Measurements from ENCODE around the gene GPR33. TPM values are rescaled to one million over a fixed set of nuclear protein-coding genes. Genes with fewer than 3 reads are reported as not detected.
A peak's percentile ranks its signal among the peaks of the same experiment; 100 is the strongest.
"Not testable (repeated sequence)": the region's sequence is repeated elsewhere in the genome, so short reads cannot be mapped to it uniquely, and the experiment has no call there.

GPR33 gene
- total RNA-seq, 1 donor from 2014 or later: not detected

DNA sequence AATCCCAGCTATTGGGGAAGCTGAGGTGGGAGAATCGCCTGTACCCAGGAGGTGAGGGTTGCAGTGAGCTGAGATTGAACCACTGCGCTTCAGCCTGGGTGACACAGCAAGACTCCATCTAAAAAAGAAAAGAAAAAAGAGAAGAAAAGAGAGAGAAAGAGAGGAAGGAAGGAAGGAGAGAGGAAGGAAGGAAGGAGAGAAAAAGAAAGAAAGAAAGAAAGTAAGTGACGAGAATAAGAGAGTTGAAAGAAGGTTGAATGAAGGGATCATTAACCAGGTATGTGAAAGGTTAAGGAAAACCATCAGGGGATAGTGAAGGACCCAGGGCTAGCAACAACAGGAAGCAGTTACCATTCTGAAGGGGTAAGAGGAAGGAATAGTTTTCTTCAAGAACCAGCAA is 26.3 kb downstream of the GPR33 start:
- DNase-seq: no peak

DNA sequence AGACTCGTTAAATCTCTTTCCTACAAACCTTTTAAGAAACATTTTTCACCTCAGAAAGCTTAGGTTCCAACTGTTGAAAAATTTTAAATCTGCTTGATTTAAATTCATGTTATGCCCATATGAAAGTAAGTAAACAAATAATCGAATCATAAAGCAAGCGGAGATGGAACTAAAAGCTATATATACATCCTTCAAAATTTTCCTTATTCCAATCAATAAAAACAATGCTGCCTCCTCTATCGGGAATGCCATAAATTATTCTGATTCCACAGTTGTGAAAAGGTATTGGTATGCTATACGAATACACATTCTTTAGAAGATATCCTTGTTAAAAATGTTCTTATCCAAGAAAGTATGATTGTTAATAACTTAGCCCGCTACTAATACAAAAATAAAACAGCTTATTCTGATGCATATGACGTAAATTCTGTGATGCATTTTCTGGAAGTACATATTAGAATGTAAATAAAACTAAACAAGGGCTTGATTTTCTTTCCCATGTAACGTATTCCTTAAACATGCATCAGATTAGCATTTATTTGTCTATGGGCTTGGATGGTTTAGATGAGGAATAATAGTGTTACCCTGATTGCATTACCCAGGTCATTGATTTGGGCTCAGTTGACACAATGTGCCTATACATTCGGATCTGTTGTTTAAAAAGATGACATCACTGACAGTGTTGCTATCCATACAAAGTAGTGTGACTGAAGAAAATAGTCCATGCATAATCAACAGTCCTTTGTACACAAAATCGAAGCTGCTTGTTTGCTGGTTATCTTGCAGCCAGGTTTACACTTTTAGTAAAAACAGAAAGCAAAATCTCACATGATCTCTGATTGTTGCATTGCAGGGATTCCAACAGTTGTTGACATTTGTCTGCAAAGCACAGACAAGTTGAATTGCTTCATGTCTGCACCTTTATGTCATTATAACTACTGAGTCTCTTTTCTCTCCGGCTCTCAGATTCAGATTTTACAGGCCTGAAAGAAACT is 29.9 kb downstream of the GPR33 start:
- no peak for DNase-seq

DNA sequence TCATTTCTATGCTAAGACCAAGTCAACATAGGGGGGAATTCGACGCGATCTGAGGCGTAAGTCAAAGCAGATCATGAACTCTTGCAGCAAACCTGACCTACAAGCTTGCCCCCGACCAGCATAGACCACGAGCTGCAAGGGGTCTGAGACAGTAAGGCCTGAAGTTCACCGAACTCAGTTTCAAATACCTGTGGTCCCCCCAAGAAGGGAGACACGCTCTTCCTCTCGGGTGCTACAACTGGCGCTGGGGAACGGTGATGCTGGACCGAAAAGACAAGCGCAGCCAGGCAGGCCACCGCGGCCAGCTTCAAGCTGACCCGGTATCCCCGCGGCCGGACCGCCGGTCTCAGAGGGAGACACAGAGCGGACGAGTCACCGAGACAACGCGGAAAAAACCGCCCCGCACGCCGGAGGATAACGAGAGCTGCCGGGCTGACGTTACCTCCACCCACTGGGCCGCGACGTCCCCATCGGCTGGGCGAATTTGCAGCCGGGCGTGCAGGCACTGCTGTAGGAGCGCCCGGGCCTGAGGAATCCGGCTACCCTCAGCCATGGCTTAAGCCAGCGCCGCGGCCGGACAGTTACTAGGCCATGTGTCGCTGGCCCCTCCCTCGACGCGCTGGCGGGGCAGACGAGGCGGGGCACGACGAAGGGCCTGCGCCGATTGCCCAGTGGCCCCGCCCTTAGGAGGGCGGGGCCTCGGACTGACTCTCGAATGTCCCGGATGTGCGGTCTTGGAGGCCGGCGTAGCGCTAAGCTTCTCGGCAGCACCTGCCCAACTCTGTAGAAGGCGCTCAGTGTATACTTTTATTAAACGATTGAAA is 30.8 kb downstream of the GPR33 start, which contains the start of gene DTD2:
Gene DTD2 (minus strand): TSS at position 666 of the 824 bp plus-strand sequence. CDS start 113 bp downstream, at position 553.
- DNase-seq: peak; percentile 92

- DNase-seq: peak; percentile 23
Observed at GRCh38 chr14:31449971-31450610, 37.7 kb downstream of the GPR33 start.

DNA sequence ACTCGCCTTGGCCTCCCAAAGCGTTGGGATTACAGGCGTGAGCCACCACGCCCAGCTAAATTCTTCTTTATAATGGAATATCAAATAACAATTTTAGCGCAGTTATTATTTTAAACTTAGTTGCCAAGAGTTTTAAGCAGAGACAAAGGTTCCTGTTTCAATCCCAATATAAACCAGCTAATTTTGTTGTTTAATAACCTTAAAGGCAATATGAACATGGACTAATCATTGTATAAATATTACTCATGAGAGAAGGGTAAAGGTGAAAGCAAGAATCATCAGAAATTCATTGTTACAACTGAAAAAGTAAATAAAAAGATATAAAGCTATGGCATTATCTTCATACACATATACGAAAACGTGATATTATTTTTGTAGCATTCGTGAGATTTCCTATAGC is 38.7 kb downstream of the GPR33 start:
- no peak for DNase-seq

DNA sequence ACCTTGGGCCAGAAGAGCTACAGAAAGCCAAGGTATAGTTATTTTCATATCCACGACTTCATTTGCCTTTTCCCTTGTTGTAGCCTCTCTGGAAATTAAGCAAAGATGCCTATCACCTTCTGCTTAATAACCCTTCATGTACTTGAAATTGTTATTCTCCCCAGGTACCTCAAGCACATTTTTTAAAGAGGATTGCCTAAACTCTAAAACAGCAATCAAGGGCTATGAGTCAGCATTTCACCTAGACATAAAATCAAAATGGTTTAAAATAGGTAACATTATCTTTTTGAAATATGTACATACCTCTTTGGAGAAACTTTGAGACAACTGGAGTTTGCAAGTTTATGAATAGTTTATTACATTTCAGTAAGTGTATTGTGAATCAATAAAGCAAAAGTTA is 42.1 kb downstream of the GPR33 start:
- no peak for DNase-seq

DNA sequence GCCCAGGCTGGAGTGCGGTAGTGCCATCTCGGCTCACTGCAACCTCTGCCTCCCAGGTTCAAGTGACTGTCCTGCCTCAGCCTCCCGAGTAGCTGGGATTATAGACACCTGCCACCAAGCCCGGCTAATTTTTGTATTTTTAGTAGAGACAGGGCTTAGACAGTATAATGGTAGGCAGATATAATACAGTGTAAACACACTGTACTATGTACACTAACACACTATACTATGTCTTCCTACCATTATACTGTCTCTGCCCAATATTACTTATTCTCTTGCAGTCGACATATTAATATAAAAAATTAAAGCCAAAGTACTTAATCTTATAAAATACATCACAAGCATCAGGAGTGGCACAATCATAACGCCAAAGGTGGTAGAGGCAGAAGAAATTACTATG is 45.6 kb downstream of the GPR33 start:
- no peak for DNase-seq

DNA sequence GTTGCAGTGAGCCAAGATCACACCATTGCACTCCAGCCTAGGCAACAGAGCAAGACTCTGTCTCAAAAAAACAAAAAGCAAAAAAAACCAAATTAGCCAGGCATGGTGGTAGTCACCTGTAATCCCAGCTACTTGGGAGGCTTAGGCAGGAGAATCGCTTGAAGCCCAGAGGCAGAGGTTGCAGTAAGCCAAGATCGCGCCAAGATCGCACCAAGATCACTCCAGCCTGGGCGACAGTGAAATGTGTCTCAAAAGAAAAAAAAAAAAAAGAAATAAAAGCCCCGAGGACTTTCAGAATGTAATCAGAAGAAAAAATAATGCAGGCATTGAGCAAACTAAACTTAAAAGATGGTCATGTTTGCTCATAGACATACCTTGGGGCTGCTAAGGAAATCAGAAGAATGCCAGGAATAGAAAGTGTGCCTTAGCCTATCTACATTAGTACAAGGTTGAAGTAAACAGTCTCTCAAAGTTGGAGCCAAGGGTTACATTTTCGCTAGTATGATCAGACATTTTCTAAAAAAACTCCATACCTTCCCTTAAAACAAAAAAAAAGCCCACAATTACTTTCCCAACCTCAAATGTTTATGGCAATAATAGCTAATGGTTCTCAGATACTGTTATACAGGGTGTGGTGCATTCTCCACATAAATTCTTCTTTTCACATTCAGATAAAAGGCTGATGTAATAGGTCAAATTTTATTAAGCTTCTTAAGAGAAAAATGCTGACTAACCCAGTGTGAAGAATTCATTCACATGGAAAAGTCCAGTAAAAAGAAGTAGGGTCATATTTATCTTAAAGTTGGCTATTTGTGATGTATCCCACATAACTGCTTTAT is 46.3 kb downstream of the GPR33 start:
- DNase-seq: peak; percentile 11

DNA sequence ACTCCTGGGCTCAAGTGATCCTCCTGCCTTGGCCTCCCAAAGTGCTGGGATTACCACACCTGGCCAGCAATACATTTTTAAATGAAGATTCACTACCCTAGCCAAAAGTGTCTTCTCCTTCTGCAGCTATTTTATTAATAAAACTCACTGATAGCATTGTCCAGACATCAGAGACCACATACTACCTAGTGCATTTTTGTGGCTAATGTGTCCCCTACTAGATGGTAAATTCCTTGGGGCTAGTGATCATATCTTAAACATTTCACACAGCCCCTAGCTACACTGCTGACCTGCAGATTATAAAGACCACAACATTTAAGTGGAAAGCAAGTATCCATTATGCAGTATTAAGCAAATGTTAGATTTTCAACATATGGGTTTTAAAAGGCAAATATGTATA is 47.6 kb downstream of the GPR33 start:
- no peak for DNase-seq

- DNase-seq: no peak
Observed at GRCh38 chr14:31439561-31439960, 48.3 kb downstream of the GPR33 start.

- DNase-seq: not testable (repeated sequence)
Observed at GRCh38 chr14:31437045-31437691, 50.7 kb downstream of the GPR33 start.

DNA sequence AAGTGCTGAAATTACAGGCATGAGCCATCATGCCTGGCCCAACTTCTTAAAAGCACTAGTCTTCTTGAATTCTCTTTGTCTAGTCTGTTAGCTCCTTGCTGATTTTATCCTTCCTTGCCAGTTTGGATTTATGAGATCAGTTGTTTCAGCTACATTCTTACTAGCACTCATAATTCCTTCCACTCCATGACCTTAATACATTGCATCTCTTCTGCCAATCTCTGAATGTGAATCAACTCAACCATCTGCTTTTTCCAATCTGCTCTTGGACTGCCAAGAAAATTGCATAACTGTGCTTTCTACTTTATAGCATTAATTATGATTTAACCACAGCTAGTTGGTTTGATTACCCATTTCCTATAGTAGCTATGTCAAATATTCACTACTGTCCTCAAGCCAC is 52.6 kb downstream of the GPR33 start:
- peak; percentile 92 for DNase-seq

Other genes starting within 250 kb of the GPR33 start
- 27.4 TPM for gene HEATR5A, start 67.5 kb downstream of the GPR33 start, total RNA-seq
- 29.8 TPM for gene DTD2, start 30.5 kb downstream of the GPR33 start, total RNA-seq
- gene NUBPL, start 73.4 kb upstream of the GPR33 start, total RNA-seq: 12.5 TPM

Data from skin of body (tissue), 2 donors.